ENCODE data around the gene PTPRR.
A peak's percentile ranks its signal among the peaks of the same experiment; 100 is the strongest.

The PTPRR gene

DNA sequence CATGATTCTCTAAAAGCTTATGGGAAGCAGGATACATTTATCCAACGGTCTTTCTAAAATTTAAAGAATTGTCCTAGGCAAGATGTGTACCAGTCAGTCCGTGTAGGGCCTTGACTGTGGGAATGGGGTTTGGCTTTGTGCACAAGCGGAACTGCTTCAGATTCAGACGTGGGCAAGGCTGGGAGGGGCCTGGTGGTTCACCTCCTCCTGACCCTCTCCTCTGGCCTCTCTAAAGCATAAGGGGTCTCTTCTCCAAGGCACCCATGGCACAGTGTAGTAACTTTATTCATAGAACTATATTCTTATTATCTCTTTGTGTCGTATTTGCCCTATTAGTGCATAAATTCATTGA lies 162.1 kb downstream of the PTPRR start:
- DNase-seq (ENCODE audit: low read depth): no peak
- no peak overlapping the region for H3K4me3 ChIP-seq (ENCODE audit: low read depth, low read length)
- TF ChIP-seq MYC (IDR thresholded peaks at IDR 0.05; ENCODE audit: low read depth, low read length) (no peak), POLR2A (IDR thresholded peaks at IDR 0.05; ENCODE audit: extremely low read depth, insufficient read length) (no peak)
- TF ChIP-seq, protein P1, sequence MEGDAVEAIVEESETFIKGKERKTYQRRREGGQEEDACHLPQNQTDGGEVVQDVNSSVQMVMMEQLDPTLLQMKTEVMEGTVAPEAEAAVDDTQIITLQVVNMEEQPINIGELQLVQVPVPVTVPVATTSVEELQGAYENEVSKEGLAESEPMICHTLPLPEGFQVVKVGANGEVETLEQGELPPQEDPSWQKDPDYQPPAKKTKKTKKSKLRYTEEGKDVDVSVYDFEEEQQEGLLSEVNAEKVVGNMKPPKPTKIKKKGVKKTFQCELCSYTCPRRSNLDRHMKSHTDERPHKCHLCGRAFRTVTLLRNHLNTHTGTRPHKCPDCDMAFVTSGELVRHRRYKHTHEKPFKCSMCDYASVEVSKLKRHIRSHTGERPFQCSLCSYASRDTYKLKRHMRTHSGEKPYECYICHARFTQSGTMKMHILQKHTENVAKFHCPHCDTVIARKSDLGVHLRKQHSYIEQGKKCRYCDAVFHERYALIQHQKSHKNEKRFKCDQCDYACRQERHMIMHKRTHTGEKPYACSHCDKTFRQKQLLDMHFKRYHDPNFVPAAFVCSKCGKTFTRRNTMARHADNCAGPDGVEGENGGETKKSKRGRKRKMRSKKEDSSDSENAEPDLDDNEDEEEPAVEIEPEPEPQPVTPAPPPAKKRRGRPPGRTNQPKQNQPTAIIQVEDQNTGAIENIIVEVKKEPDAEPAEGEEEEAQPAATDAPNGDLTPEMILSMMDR (IDR thresholded peaks at IDR 0.05; ENCODE audit: low read depth, low read length): no peak
- TF ChIP-seq, protein P2, sequence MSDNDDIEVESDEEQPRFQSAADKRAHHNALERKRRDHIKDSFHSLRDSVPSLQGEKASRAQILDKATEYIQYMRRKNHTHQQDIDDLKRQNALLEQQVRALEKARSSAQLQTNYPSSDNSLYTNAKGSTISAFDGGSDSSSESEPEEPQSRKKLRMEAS (IDR thresholded peaks at IDR 0.05; ENCODE audit: low read depth, low read length): no peak

DNA sequence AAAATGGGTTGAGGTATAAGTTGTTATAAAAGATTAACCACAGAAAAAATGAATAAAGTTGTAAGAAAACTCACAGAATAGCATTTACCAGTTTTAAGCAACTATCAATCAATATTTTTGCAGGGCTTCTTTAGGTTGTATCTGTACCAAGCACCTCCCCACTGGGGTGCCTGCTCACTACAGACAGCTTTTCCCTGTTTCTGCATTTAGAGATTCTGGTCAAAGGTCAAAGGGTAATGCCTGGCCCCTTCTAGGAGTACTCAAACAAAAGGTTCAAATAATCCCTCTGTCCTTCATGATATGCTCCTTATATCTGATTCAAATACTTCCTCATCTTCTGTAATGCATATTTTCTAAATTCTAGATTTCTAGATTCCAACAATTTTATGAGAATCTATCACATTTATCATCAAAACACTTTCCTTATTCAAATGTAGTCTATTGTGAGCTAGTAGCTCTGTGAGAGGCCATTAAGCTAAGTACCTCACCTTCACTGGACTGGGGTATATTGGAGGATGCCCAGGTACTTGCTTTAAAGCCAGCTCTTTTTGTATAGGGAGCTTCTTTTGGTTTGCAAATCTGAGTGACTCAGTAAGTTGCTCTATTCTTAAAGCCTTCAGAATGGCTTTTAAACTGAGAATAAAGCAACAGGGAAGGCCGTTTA lies 162.6 kb downstream of the PTPRR start:
- TF ChIP-seq MYC (IDR thresholded peaks at IDR 0.05; ENCODE audit: low read depth, low read length): no peak
- H3K4me3 ChIP-seq (ENCODE audit: low read depth, low read length): no peak overlapping the region
- DNase-seq (ENCODE audit: low read depth): no peak

DNA sequence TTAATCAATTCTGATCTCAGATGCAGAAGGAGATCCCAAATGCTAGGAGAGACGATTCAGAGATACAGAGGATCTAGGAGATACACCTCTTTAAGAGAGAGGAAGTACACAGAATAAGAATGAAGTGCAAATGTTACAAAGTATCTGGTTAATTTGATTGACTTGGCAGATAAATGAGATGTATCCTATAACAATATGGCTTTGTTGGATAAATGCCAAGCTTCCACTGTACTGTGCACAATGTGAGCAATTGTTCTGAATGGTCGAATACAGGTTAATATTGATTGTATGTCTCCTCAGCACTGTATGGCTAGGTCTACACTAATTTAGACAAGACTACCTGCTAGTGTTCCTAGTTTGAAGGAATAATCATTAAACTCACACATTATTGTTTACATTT lies 163.7 kb downstream of the PTPRR start:
- TF ChIP-seq, protein P1 (IDR thresholded peaks at IDR 0.05; ENCODE audit: low read depth, low read length): no peak
- TF ChIP-seq, protein P2 (IDR thresholded peaks at IDR 0.05; ENCODE audit: low read depth, low read length): no peak
- H3K4me3 ChIP-seq (ENCODE audit: low read depth, low read length): no peak overlapping the region
- no peak for DNase-seq (ENCODE audit: low read depth)

DNA sequence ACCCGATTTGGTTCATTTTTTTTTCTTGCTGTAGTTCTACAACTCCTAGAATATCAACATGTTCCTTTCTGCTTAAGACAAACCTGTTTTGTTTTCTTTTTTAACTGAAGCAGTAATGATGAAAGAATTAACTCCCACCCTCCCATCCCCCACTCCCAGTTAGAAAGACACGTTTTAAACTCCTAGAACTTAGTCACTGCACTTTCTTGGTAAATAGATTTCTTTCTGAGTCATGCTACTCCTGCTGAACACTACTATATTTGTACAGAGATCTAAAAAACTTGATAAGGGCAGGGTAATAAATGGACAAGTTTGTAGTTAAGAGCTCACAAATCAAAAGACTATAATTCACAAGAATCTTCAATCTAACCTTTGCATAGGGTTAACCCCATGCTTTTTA lies 164.4 kb downstream of the PTPRR start:
- DNase-seq (ENCODE audit: low read depth): peak; percentile 5
- TF ChIP-seq, protein P2 (IDR thresholded peaks at IDR 0.05; ENCODE audit: low read depth, low read length): no peak
- TF ChIP-seq MYC (IDR thresholded peaks at IDR 0.05; ENCODE audit: low read depth, low read length): no peak
- TF ChIP-seq, protein P1 (IDR thresholded peaks at IDR 0.05; ENCODE audit: low read depth, low read length): no peak
- no peak for TF ChIP-seq POLR2A (IDR thresholded peaks at IDR 0.05; ENCODE audit: extremely low read depth, insufficient read length)
- H3K4me3 ChIP-seq (ENCODE audit: low read depth, low read length): no peak overlapping the region

DNA sequence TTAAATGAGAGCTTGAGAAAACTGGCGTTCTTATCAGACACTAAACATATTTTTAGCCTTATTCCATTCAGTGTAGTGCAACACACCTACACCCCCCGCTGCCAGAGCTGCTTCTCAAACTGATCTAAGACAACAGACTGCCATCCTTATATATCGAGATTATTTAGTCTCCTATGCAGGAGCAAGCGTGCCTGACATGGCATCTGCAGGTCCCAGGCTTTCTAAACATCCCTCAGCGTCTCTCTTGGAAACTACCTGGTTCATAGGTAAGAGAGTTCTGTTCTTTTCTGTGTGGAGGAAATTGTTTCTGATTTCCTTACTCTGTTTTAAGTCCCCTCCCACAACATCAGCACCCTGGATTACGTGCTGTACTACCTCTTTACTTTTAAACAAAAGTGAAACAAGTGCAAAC lies 166.2 kb downstream of the PTPRR start:
- no peak overlapping the region for H3K4me3 ChIP-seq (ENCODE audit: low read depth, low read length)
- no peak for DNase-seq (ENCODE audit: low read depth)
- TF ChIP-seq, protein P2 (IDR thresholded peaks at IDR 0.05; ENCODE audit: low read depth, low read length): no peak
- TF ChIP-seq MYC (IDR thresholded peaks at IDR 0.05; ENCODE audit: low read depth, low read length): no peak
- TF ChIP-seq, protein P1 (IDR thresholded peaks at IDR 0.05; ENCODE audit: low read depth, low read length): no peak
- TF ChIP-seq POLR2A (IDR thresholded peaks at IDR 0.05; ENCODE audit: extremely low read depth, insufficient read length): no peak

DNA sequence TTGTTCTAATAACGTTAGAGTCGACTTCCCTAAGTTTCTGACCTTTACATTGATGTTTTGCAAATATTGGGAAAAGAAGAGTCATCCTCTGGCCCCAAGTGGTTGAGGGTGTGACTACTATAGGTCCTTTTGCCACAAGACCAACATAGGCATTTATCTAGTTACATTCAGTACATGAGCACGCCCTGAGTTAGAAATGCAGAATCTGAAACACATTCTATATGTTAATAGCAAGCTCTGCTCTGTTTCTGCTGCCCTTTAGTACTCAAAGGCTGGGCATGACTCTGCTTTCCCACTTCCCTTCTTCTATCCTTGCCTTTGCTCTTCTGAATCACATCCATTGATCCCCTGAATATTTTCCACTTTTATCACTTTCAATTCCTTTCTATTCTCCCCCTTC lies 168.2 kb downstream of the PTPRR start:
- no peak for DNase-seq (ENCODE audit: low read depth)
- TF ChIP-seq, protein P1 (IDR thresholded peaks at IDR 0.05; ENCODE audit: low read depth, low read length): no peak
- TF ChIP-seq POLR2A (IDR thresholded peaks at IDR 0.05; ENCODE audit: extremely low read depth, insufficient read length): no peak
- TF ChIP-seq, protein P2 (IDR thresholded peaks at IDR 0.05; ENCODE audit: low read depth, low read length): no peak
- no peak for TF ChIP-seq MYC (IDR thresholded peaks at IDR 0.05; ENCODE audit: low read depth, low read length)
- no peak overlapping the region for H3K4me3 ChIP-seq (ENCODE audit: low read depth, low read length)
